SK-N-SH treated with all-trans-retinoic acid at 6 μM for 48 hours (cell line): ENCODE measurements around the gene LRRC42.

Source experiments
- BACH2 ChIP-seq: fragments of 250-450 bp; sonication (Bioruptor Pico); IDR thresholded peaks from 2 replicates; pipeline ENCODE4 v1.9.0; 2021; ENCODE audit warnings: mild to moderate bottlenecking, borderline replicate concordance
- GLIS3 ChIP-seq: fragments of 250-450 bp; sonication (Bioruptor Pico); IDR thresholded peaks from 2 replicates; pipeline ENCODE4 v1.5.0; 2020; ENCODE audit warnings: mild to moderate bottlenecking, moderate library complexity
- ISL1 ChIP-seq: fragments of 250-450 bp; sonication (Bioruptor Pico); IDR thresholded peaks from 2 replicates; pipeline ENCODE4 v2.1.2; 2022; ENCODE audit warnings: mild to moderate bottlenecking, moderate library complexity
- OSR1 ChIP-seq: fragments of 250-450 bp; sonication (Bioruptor Pico); IDR thresholded peaks from 2 replicates; pipeline ENCODE4 v1.8.0; 2022; ENCODE audit warnings: moderate library complexity, mild to moderate bottlenecking, inconsistent platforms
- PPARA ChIP-seq: fragments of 250-450 bp; sonication (Bioruptor Pico); IDR thresholded peaks from 2 replicates; pipeline ENCODE4 v1.5.0; 2020; ENCODE audit warnings: mild to moderate bottlenecking, borderline replicate concordance
- RARB ChIP-seq: fragments of 250-450 bp; sonication (Bioruptor Pico); IDR thresholded peaks from 2 replicates; pipeline ENCODE4 v1.8.0; 2021; ENCODE audit warnings: mild to moderate bottlenecking, moderate library complexity
- TCF4 ChIP-seq: fragments of 250-450 bp; sonication (Bioruptor Pico); IDR thresholded peaks from 2 replicates; pipeline ENCODE4 v1.8.0; 2021; ENCODE audit warnings: mild to moderate bottlenecking, moderate library complexity, borderline replicate concordance
- ZNF8 ChIP-seq: fragments of 450-650 bp; formaldehyde crosslinking; IDR thresholded peaks from 2 replicates; pipeline ENCODE4 v1.5.0; 2020; ENCODE audit warnings: mild to moderate bottlenecking, moderate library complexity

The LRRC42 gene

DNA sequence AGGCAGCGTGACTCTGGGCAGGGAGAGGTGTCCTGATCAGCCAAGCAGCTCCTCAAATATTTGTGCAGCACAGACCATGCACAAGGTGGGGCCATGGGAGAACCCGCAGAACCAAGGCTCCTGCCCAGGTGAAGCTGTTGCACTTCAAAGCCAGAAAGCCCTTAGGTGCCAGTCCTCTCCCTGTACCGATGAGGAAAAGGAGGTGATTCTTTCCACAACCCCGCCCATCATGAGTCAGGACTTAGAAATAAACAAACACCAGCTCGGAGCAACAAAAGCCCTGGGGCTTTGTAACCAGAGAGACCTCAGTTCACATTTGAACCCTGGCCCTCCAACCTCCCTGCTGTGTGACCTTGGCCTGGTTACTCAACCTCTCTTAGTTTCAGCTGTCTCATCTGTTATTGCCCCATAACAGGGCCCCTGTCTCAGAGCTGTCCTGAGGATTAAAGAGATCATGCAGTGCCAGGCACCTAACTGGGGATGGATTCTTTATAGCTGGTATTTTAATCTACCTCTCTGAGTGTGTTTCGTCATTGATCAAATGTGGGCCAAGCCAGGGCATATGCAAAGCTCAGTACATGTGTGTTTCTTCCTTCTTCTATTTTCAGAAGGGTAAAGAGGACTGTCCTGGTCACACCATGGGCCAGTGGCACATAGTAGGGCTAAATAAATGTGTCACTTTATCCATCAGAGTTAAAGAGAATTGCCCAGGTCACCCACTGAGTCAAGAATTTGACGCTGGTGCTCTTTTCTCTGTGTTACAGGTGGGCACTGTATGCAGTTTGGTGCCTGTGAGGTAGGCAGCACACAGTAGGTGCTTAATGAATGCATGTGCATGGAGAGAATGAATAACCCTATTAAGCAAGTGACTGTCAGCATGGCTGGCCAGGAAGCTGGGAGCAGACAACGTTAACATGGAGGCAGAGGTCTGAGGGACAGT, 70.5 kb downstream of the LRRC42 start (continued):
- TF ChIP-seq PPARA (CRISPR knock-in tag) (no peak), ISL1 (no peak), GLIS3 (no peak), ZNF8 (CRISPR knock-in tag) (no peak), TCF4 (CRISPR knock-in tag) (no peak), OSR1 (CRISPR knock-in tag) (no peak), BACH2 (CRISPR knock-in tag) (no peak), RARB (CRISPR knock-in tag) (no peak)
